ENCODE results near the gene TSPAN1. TPM values are rescaled to one million over a fixed set of nuclear protein-coding genes. Genes with fewer than 3 reads are reported as not detected.

TSPAN1 gene
- total RNA-seq, 1 experiment from 2014 or later: 134 TPM

DNA sequence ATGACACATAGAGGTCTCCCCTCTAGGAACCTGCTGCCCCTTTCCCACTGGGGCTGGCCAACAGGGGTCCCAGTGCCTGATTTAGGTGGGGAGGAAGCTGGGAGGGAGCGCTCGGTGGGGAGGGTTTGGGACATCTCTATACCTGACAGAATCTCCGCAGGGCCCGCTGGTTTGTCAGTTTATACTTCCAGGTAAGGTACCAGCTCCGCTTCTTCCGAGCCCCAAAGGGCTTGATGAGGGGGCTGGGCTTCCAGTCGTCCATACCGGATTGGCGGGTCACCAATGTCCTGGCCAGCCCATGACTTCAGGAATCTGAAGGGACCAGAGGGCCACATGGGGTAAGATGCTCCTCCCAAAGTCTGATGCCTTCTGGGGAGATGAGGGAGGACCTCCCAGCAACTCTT is 22.7 kb downstream of the TSPAN1 start:
- H3K36me3 ChIP-seq (ENCODE audit: low read depth): peaks cover 5% of the 10 kb centered on the region; the same call in 1 of the 2 replicates
- no peaks in the 10 kb centered on the region for H3K9me3 ChIP-seq (ENCODE audit: insufficient read depth, low read depth)
- TF ChIP-seq, protein P1, sequence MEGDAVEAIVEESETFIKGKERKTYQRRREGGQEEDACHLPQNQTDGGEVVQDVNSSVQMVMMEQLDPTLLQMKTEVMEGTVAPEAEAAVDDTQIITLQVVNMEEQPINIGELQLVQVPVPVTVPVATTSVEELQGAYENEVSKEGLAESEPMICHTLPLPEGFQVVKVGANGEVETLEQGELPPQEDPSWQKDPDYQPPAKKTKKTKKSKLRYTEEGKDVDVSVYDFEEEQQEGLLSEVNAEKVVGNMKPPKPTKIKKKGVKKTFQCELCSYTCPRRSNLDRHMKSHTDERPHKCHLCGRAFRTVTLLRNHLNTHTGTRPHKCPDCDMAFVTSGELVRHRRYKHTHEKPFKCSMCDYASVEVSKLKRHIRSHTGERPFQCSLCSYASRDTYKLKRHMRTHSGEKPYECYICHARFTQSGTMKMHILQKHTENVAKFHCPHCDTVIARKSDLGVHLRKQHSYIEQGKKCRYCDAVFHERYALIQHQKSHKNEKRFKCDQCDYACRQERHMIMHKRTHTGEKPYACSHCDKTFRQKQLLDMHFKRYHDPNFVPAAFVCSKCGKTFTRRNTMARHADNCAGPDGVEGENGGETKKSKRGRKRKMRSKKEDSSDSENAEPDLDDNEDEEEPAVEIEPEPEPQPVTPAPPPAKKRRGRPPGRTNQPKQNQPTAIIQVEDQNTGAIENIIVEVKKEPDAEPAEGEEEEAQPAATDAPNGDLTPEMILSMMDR (conservative IDR thresholded peaks at IDR 0.05): no peak
- TF ChIP-seq EZH2 (IDR thresholded peaks at IDR 0.05; ENCODE audit: low read depth): no peak
- intact Hi-C loops (cut with micrococcal nuclease; ENCODE audit: unreplicated experiment): no loop called here
- peaks cover 15% of the 10 kb centered on the region for H3K79me2 ChIP-seq (ENCODE audit: low read depth)
- H3K27ac ChIP-seq: peak overlapping the region; percentile 43; the same call in 1 of the 2 replicates
- peaks cover 50% of the 10 kb centered on the region for H3F3A ChIP-seq (ENCODE audit: insufficient read depth, low read depth)
- H3K4me2 ChIP-seq: peak overlapping the region; percentile 85
- H3K4me3 ChIP-seq: peak overlapping the region; percentile 87
- ChIA-PET CTCF (interaction anchor here (0.6 to 2.1 kb wide), 4 partner anchors 15 to 1328 kb away, joined by 4 to 11 read pairs (median 8); no protein-coding TSS in a partner anchor), POLR2A (ENCODE audit: unreplicated experiment) (interaction anchor here (0.8 kb wide), 1 partner anchor 94 kb away, joined by 4 read pairs; no protein-coding TSS in a partner anchor)
- BruUV-seq (replicated peaks): TSS peak; percentile 71
- H3K27me3 ChIP-seq (ENCODE audit: insufficient read depth, low read depth): no peaks in the 10 kb centered on the region
- no peaks in the 10 kb centered on the region for H4K20me1 ChIP-seq (ENCODE audit: insufficient read depth)
- peaks cover 14% of the 10 kb centered on the region for H3K4me1 ChIP-seq (replicated peaks; ENCODE audit: insufficient read depth)
- DNase-seq: no peak
- no peaks in the 10 kb centered on the region for H3K9me2 ChIP-seq (ENCODE audit: insufficient read depth)
- H2AFZ ChIP-seq: peak overlapping the region; percentile 76

DNA sequence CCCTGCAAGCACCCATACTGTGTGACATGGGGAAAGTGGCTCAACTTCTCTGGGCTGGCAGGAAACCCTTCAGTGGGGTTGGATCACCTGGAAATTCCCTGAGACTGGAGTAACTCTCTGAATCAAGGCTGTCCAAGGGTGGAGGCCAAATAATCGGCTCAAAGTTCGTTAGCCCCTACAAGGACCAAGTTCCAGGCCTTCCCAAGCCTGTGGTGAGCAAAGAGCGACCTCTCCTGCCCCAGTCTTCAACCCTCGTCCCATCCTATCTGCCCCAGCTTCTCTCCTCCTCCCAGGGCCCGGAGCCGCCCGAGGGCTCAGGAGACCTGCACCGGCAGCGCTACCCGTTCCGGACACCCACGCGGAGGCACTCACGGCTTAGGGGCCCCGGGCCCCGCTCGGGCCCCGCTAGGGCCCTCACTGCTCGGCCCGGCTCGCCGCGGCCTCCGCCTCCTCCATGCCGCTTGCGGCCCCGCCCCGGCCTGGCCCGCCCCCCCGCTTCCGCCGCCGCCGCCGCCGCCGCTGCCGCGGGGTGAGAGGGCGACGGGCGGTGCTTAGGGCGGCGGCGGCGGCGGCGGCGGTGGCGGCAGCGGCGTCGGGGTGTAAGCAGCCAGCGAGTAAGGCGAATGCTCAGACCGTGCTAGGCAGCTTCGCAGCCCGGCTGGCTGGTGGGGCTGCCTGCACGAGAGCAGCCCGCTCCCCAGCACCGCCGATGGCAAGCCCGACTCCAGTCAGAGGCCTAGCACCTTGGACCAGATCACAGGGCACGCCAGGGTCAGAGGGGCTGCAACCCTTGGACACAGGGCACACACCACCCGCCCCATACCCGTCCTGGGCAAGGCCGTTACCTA is 23.3 kb downstream of the TSPAN1 start, which contains the start of gene POMGNT1:
TSS of gene POMGNT1 (minus strand) at position 471 of the 848 bp plus-strand sequence. CDS start 613 bp downstream, outside the sequence.
- H3K4me2 ChIP-seq: peak within 1 kb of the TSS; percentile 92
- peak within 1 kb of the TSS; percentile 43 for H3K27ac ChIP-seq
- H4K20me1 ChIP-seq (ENCODE audit: insufficient read depth): no peaks in the 10 kb centered on the region
- H3K9me2 ChIP-seq (ENCODE audit: insufficient read depth): no peaks in the 10 kb centered on the region
- intact Hi-C loops (cut with micrococcal nuclease; ENCODE audit: unreplicated experiment): loop anchor here (1.0 kb wide), 3 partner anchors 10 to 25 kb away; no protein-coding TSS in a partner anchor
- BruUV-seq (replicated peaks): no TSS peak
- no peaks in the 10 kb centered on the region for H3K9me3 ChIP-seq (ENCODE audit: insufficient read depth, low read depth)
- TF ChIP-seq EZH2 (IDR thresholded peaks at IDR 0.05; ENCODE audit: low read depth): no peak
- TF ChIP-seq, protein P1 (conservative IDR thresholded peaks at IDR 0.05): no peak
- DNase-seq: peak in 1 of 2 experiments; percentile 83
- H3K27me3 ChIP-seq (ENCODE audit: insufficient read depth, low read depth): no peaks in the 10 kb centered on the region
- peaks cover 14% of the 10 kb centered on the region for H3K4me1 ChIP-seq (replicated peaks; ENCODE audit: insufficient read depth)
- peak within 1 kb of the TSS; percentile 87 for H3K4me3 ChIP-seq
- ChIA-PET CTCF (interaction anchor here (0.5 to 2.1 kb wide), 5 partner anchors 16 to 1466 kb away, joined by 3 to 11 read pairs (median 7); no protein-coding TSS in a partner anchor), POLR2A (ENCODE audit: unreplicated experiment) (interaction anchor here (0.5 to 0.8 kb wide), 2 partner anchors 81 to 93 kb away, joined by 4 to 7 read pairs; no protein-coding TSS in a partner anchor)
- H3F3A ChIP-seq (ENCODE audit: insufficient read depth, low read depth): peaks cover 44% of the 10 kb centered on the region
- peak within 1 kb of the TSS; percentile 96 for H2AFZ ChIP-seq
- peaks cover 5% of the 10 kb centered on the region; the same call in 1 of the 2 replicates for H3K36me3 ChIP-seq (ENCODE audit: low read depth)
- peaks cover 15% of the 10 kb centered on the region for H3K79me2 ChIP-seq (ENCODE audit: low read depth)

DNA sequence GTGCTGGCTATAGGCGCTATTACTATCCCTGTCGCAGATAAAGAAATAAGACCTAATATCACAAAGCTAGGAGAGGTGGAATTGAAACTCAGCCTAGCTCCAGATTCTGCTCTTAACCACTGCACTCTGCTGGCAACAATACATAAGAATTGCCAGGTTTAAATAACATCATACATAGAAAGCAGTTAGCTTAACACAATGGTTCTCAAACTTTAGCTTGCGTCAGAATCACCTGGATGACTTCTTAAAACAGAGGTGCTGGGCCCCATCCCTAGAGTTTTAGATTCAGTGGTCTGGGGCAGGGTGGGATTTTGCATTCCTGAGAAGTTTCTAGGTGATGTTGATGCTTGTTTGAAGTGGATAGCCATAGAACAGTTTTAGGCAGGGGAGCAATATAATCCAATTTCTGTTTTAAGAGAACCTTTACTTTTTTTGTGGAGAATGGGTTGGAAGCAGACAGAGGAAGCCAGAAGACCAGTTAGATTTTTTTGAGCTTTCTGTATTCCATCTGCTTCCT is 24.4 kb downstream of the TSPAN1 start:
- Histone ChIP-seq H3K4me1 (replicated peaks; ENCODE audit: insufficient read depth) (peaks cover 14% of the 10 kb centered on the region), H3F3A (ENCODE audit: insufficient read depth, low read depth) (peaks cover 35% of the 10 kb centered on the region), H3K27ac (no peak overlapping the region), H2AFZ (peak overlapping the region; percentile 96; the same call in 1 of the 2 replicates), H3K36me3 (ENCODE audit: low read depth) (peaks cover 5% of the 10 kb centered on the region; the same call in 1 of the 2 replicates), H3K9me2 (ENCODE audit: insufficient read depth) (no peaks in the 10 kb centered on the region), H3K9me3 (ENCODE audit: insufficient read depth, low read depth) (no peaks in the 10 kb centered on the region), H3K4me2 (peak overlapping the region; percentile 92), H3K4me3 (peak overlapping the region; percentile 87), H3K27me3 (ENCODE audit: insufficient read depth, low read depth) (no peaks in the 10 kb centered on the region), H4K20me1 (ENCODE audit: insufficient read depth) (no peaks in the 10 kb centered on the region), H3K79me2 (ENCODE audit: low read depth) (peaks cover 15% of the 10 kb centered on the region)
- BruUV-seq (replicated peaks): no TSS peak
- intact Hi-C loops (cut with micrococcal nuclease; ENCODE audit: unreplicated experiment): no loop called here
- POLR2A ChIA-PET (ENCODE audit: unreplicated experiment): interaction anchor here (0.5 to 0.8 kb wide), 6 partner anchors 16 to 491 kb away, joined by 3 to 7 read pairs (median 6); no protein-coding TSS in a partner anchor
- TF ChIP-seq EZH2 (IDR thresholded peaks at IDR 0.05; ENCODE audit: low read depth): no peak
- TF ChIP-seq, protein P1 (conservative IDR thresholded peaks at IDR 0.05): no peak
- no peak for DNase-seq
- CTCF ChIA-PET: interaction anchor here (0.6 to 2.1 kb wide), 5 partner anchors 13 to 613 kb away, joined by 3 to 11 read pairs (median 4); no protein-coding TSS in a partner anchor
